Loucy (cell line): ENCODE data around the gene TEX52.
A peak's percentile ranks its signal among the peaks of the same experiment; 100 is the strongest.

Source experiments
- H2AFZ ChIP-seq: fragments of 200-600 bp; sonication (generic); 2 replicates; pipeline ENCODE4 v1.6.0; 2016; ENCODE audit warnings: antibody characterized with exemption, mild to moderate bottlenecking, low read length, moderate library complexity
- H3F3A ChIP-seq: fragments of 200-600 bp; 2 replicates; pipeline ENCODE4 v1.6.0; 2016; ENCODE audit warnings: antibody characterized with exemption, low read depth, mild to moderate bottlenecking
- H3K27me3 ChIP-seq: fragments of 200-600 bp; sonication (generic); 2 replicates; pipeline ENCODE4 v1.6.1; 2014; ENCODE audit warnings: low read length, mild to moderate bottlenecking; ENCODE audit not compliant: insufficient read depth, poor library complexity, severe bottlenecking
- H3K36me3 ChIP-seq: fragments of 200-600 bp; sonication (generic); 2 replicates; pipeline ENCODE4 v1.6.1; 2016; ENCODE audit warnings: low read length; ENCODE audit not compliant: insufficient read depth
- H3K4me1 ChIP-seq: fragments of 200-600 bp; sonication (generic); 2 replicates; pipeline ENCODE4 v1.5.1; 2014; ENCODE audit warnings: low read length, mild to moderate bottlenecking; ENCODE audit not compliant: insufficient read depth, poor library complexity, severe bottlenecking
- H3K4me2 ChIP-seq: fragments of 200-600 bp; sonication (generic); 2 replicates; pipeline ENCODE4 v1.6.0; 2014; ENCODE audit warnings: antibody characterized with exemption, low read length, low read depth, mild to moderate bottlenecking; ENCODE audit not compliant: poor library complexity, severe bottlenecking
- H3K4me3 ChIP-seq: fragments of 200-600 bp; sonication (generic); 2 replicates; pipeline ENCODE4 v1.5.1; 2014; ENCODE audit warnings: low read length, mild to moderate bottlenecking, mixed read lengths; ENCODE audit not compliant: poor library complexity, severe bottlenecking
- H3K79me2 ChIP-seq: fragments of 200-600 bp; sonication (generic); 2 replicates; pipeline ENCODE4 v1.6.1; 2014; ENCODE audit warnings: low read length; ENCODE audit not compliant: insufficient read depth
- H3K9ac ChIP-seq: fragments of 200-600 bp; sonication (generic); 2 replicates; pipeline ENCODE4 v1.6.0; 2014; ENCODE audit warnings: mild to moderate bottlenecking, low read depth, low read length, moderate library complexity; ENCODE audit not compliant: poor library complexity, severe bottlenecking
- H3K9me2 ChIP-seq: fragments of 200-600 bp; sonication (generic); replicated peaks from 2 replicates; pipeline ENCODE4 v1.6.1; 2016; ENCODE audit warnings: low read depth, low read length, mixed read lengths
- H3K9me3 ChIP-seq: fragments of 200-600 bp; sonication (generic); 2 replicates; pipeline ENCODE4 v1.6.1; 2014; ENCODE audit warnings: mild to moderate bottlenecking, antibody characterized with exemption, low read length, low read depth; ENCODE audit not compliant: insufficient read depth
- H4K20me1 ChIP-seq: fragments of 200-600 bp; sonication (generic); 2 replicates; pipeline ENCODE4 v1.6.0; 2014; ENCODE audit warnings: antibody characterized with exemption, low read length, mild to moderate bottlenecking; ENCODE audit not compliant: insufficient read depth, poor library complexity, severe bottlenecking
- EZH2phosphoT487 ChIP-seq: fragments of 200-600 bp; IDR thresholded peaks from 2 replicates; pipeline ENCODE4 v1.6.1; 2018; ENCODE audit warnings: antibody characterized with exemption, mild to moderate bottlenecking, moderate library complexity, borderline replicate concordance
- TF ChIP-seq, protein P1 (sequence below): fragments of 200-600 bp; sonication (generic); conservative IDR thresholded peaks from 2 replicates; pipeline ENCODE4 v1.5.1; 2014; ENCODE audit warnings: mild to moderate bottlenecking, antibody characterized with exemption, low read length

The TEX52 gene

DNA sequence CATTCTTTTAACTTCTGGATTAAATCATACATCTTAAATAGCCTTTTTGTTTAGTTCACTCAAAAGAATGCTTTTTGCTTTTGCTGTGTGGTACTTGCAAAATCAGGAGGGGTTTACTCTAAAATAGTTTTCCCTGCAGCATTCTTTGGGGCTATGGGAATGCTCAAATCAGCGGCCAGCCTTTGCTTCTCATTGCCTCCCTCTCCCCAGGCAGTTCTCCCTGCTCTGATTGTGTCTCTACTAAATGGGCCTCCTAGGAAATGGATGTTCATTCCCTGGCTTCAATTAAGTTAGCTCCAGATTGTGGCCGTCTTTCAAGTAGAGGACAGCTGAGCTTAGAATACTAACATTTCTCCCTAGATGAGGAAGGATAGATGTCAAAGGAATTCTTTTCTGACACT, 38.2 kb upstream of the TEX52 start:
- TF ChIP-seq, protein P1, sequence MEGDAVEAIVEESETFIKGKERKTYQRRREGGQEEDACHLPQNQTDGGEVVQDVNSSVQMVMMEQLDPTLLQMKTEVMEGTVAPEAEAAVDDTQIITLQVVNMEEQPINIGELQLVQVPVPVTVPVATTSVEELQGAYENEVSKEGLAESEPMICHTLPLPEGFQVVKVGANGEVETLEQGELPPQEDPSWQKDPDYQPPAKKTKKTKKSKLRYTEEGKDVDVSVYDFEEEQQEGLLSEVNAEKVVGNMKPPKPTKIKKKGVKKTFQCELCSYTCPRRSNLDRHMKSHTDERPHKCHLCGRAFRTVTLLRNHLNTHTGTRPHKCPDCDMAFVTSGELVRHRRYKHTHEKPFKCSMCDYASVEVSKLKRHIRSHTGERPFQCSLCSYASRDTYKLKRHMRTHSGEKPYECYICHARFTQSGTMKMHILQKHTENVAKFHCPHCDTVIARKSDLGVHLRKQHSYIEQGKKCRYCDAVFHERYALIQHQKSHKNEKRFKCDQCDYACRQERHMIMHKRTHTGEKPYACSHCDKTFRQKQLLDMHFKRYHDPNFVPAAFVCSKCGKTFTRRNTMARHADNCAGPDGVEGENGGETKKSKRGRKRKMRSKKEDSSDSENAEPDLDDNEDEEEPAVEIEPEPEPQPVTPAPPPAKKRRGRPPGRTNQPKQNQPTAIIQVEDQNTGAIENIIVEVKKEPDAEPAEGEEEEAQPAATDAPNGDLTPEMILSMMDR: no peak
- no peak for TF ChIP-seq EZH2phosphoT487
- Histone ChIP-seq H3K4me2 (no peak overlapping the region), H3K79me2 (peaks cover 11% of the 10 kb centered on the region), H3K9ac (no peak overlapping the region), H3K9me2 (no peaks in the 10 kb centered on the region), H3F3A (no peaks in the 10 kb centered on the region), H3K4me1 (peaks cover 6% of the 10 kb centered on the region), H4K20me1 (no peaks in the 10 kb centered on the region), H3K4me3 (no peak overlapping the region), H2AFZ (no peak overlapping the region), H3K9me3 (no peaks in the 10 kb centered on the region), H3K27me3 (no peaks in the 10 kb centered on the region), H3K36me3 (no peaks in the 10 kb centered on the region)

DNA sequence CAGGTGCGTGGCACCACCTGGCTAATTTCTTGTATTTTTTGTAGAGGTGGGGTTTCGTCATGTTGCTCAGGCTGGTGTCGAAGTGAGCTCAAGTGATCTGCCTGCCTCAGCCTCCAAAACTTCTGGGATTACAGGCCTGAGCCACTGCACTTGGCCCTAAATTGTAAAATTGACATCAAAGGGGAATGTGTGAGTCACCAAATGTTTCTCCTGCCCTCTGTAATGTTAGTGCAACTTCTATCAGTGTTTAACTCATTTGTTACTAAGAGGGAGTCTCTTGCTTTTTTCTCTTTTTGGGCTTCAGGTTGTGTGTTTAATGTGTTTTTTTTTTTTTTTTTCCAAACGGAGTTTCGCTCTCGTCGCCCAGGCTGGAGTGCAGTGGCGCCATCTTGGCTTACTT, 36.2 kb upstream of the TEX52 start:
- Histone ChIP-seq H3K4me2 (no peak overlapping the region), H3K27me3 (no peaks in the 10 kb centered on the region), H3F3A (0 out of 2 replicates have a peak, but pooled peaks cover 2% of the 10 kb centered on the region), H2AFZ (no peak overlapping the region), H3K4me1 (peaks cover 7% of the 10 kb centered on the region), H3K36me3 (peaks cover 3% of the 10 kb centered on the region; the same call in 1 of the 2 replicates), H3K79me2 (peaks cover 11% of the 10 kb centered on the region), H3K9me3 (no peaks in the 10 kb centered on the region), H3K4me3 (no peak overlapping the region), H4K20me1 (no peaks in the 10 kb centered on the region), H3K9me2 (no peaks in the 10 kb centered on the region), H3K9ac (no peak overlapping the region)
- TF ChIP-seq EZH2phosphoT487: no peak
- TF ChIP-seq, protein P1: no peak

DNA sequence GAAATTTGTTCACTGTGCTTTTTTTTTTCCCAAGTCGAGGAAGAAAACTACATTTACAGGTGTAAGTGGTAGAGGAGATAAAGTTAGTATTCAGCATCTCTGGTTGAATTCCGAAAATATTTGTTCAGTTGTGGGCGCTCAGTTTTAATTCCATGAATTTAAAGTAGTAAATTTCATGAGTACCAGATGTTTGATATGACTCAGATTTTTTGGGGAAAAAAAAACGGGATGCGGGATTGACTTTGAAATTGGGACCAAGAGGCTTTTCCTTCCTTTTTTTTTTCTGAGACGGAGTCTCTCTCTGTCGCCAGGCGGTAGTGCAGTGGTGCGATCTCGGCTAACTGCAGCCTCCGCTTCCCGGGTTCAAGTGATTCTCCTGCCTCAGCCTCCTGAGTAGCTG, 35.4 kb upstream of the TEX52 start:
- Histone ChIP-seq H3K36me3 (peaks cover 9% of the 10 kb centered on the region; the same call in 1 of the 2 replicates), H4K20me1 (no peaks in the 10 kb centered on the region), H3K27me3 (no peaks in the 10 kb centered on the region), H3F3A (0 out of 2 replicates have a peak, but pooled peaks cover 2% of the 10 kb centered on the region), H3K9me3 (no peaks in the 10 kb centered on the region), H2AFZ (no peak overlapping the region), H3K4me1 (peaks cover 7% of the 10 kb centered on the region), H3K79me2 (peaks cover 11% of the 10 kb centered on the region), H3K4me3 (peak overlapping the region; percentile 89), H3K9me2 (no peaks in the 10 kb centered on the region), H3K4me2 (peak overlapping the region; percentile 88), H3K9ac (no peak overlapping the region)
- TF ChIP-seq, protein P1: no peak
- no peak for TF ChIP-seq EZH2phosphoT487
